Measurements from ENCODE around the gene NSUN4.

The NSUN4 gene

DNA sequence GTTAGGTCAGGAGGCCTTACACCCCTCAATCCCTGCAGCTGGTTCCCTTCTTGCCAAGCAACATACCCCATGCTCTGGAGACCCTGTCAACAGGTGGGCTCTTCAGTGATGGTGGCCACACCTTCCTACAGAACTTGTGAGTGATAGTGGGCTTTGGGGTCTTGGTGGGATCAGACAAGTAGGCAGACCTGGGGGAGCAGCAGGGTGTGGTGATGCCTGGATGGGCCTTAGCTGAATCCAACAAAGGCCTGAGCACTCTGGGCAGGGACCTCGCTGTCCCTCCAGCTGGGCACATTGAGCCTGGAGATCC is 68.4 kb downstream of the NSUN4 start:
- no peak for DNase-seq

DNA sequence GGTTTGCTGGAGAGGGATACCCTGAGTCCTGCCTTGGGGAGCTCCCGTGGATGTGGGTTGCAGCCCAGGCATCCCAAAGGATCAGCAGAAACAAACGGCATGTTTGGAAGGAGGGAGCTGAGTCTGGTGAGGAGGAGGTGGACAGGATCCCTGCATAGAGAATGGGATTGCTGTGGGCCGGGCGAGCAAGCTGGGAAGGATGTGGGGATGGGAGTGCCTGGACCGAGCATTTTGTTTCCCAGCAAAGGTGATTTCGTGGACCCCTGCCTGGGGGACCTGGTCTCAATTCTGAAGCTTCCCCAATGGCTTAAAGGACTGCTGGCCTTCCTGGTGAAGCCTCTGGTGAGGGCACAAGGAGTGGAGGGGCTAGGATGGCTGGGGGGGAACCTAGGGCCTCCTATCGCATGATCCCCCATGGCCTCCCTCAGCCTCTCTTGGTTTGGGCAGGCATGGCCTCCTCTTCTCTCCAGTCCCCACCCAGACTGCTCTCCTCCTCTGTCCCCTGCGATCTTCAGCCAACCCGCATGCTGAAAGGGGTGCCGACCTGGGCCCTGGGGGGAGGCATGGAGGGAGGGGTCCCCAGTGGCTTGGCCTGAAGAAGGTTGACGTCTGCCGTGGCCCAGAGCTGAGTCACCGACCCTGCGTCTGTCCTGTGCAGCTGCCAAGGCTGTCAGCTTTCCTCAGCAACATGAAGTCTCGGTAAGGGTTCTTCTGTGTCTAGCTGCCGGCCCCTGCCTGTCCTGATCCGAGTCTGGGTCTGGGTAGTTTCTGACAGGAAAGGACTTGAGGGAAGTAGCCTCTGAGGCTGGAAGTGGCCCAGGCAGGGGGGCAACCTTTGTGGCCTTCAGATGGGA is 69.8 kb downstream of the NSUN4 start:
- DNase-seq = no peak

DNA sequence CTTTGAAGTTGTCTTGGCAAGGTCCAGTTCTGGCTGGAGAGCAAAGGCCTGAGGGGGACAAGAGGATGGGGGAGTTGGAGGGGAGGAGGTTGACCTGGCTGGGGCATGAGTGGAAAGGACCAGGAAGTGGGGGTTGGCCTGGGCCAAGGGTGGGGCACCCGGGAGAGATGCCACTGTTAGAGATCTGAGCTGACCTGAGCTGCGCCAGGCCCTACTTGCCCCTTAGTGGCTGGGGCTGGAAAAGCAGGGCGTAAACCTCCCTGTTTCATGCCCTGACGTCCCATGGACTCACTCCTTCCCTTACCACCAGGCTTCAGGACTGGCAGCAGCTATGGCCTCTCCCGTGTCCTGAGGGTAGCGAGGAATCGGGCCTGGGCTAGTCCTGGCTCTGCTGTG is 70.4 kb downstream of the NSUN4 start:
- no peak for DNase-seq
